Adipose tissue (tissue), 3 donors: Measurements from ENCODE around the gene EID1. TPM values are rescaled to one million over a fixed set of nuclear protein-coding genes. Genes with fewer than 3 reads are reported as not detected.

Experiments used
- polyA plus RNA-seq, 3 donors: library from polyadenylated mRNA; stranded (reverse); fragments of 200-250 nt; gene quantifications; one replicate each; pipeline ENCODE4 v1.2.3, GENCODE V29; 2013
- donor health status: healthy with polysubstance abuse.
- donor health status: Bipolar disorder and iron deficiency.
- donor health status: healthy.

Gene EID1
- polyA plus RNA-seq, 3 donors, result 47.5 to 265 (median 101) TPM

Other genes starting within 250 kb of the EID1 start
- 10 to 100 TPM; 11.6 to 85.4 (median 55.2) TPM for gene FBN1, start 232.4 kb upstream of the EID1 start, polyA plus RNA-seq
- 1 to 10 TPM; 1.1 to 2.2 (median 1.1) TPM for gene CEP152, start 67.1 kb upstream of the EID1 start, polyA plus RNA-seq
- 1 to 10 TPM in 1 of 3 donors, under 1 TPM in 2; 0.09 to 1.9 (median 0.15) TPM for gene SHC4, start 85.8 kb downstream of the EID1 start, polyA plus RNA-seq
- gene SECISBP2L, start 168.3 kb downstream of the EID1 start, polyA plus RNA-seq, result 10 to 100 TPM in 2 of 3 donors, 1 to 10 TPM in 1; 6.1 to 16.1 (median 15.1) TPM